GM19463 (cell line): ENCODE data around the gene ARNT2.
"Not testable (repeated sequence)": the region's sequence is repeated elsewhere in the genome, so short reads cannot be mapped to it uniquely, and the experiment has no call there.

ENCODE experiments used
- ATAC-seq: cut with Tn5 transposase; IDR thresholded peaks from one replicate; pipeline ENCODE4 v1.9.1; 2021; ENCODE audit warnings: mild to moderate bottlenecking, moderate library complexity; ENCODE audit not compliant: unreplicated experiment

The ARNT2 gene

GRCh38 chr15:80641384-80641783, 237.2 kb downstream of the ARNT2 start:
- ATAC-seq, result no peak

GRCh38 chr15:80643431-80643951, 239.3 kb downstream of the ARNT2 start:
- no peak for ATAC-seq

- ATAC-seq, result no peak
These were observed 241.4 kb downstream of the ARNT2 start for GRCh38 chr15:80645494-80646065.

- not testable (repeated sequence) for ATAC-seq
These were observed 243.2 kb downstream of the ARNT2 start for GRCh38 chr15:80647424-80647823.
